ENCODE data around the gene CBX6. TPM values are rescaled to one million over a fixed set of nuclear protein-coding genes. Genes with fewer than 3 reads are reported as not detected.

CBX6 gene
- total RNA-seq, 1 donor from 2014 or later, result 159 TPM

- Histone ChIP-seq H3K9me3 (no peaks in the 10 kb centered on the region), H3K36me3 (peaks cover 3 to 21% of the 10 kb centered on the region in 2 donors), H3K4me3 (no peak overlapping the region), H3K27ac (no peak overlapping the region), H3K27me3 (no peaks in the 10 kb centered on the region), H3K4me1 (no peaks in the 10 kb centered on the region)
- no peak for DNase-seq (ENCODE audit: low spot score in 2 of 2)
- intact Hi-C loops (cut with DNase I), result no loop called here
- TF ChIP-seq CTCF (IDR thresholded peaks at IDR 0.05), result no peak
Measured at GRCh38 chr22:38826801-38827200, 45.2 kb downstream of the CBX6 start.

GRCh38 chr22:38826386-38826785, 45.6 kb downstream of the CBX6 start:
- Histone ChIP-seq H3K4me1 (no peaks in the 10 kb centered on the region), H3K4me3 (no peak overlapping the region), H3K27ac (no peak overlapping the region), H3K36me3 (peaks cover 3 to 21% of the 10 kb centered on the region in 2 donors), H3K9me3 (no peaks in the 10 kb centered on the region), H3K27me3 (no peaks in the 10 kb centered on the region)
- no peak for DNase-seq (ENCODE audit: low spot score in 2 of 2)
- TF ChIP-seq CTCF (IDR thresholded peaks at IDR 0.05), result no peak
- intact Hi-C loops (cut with DNase I), result no loop called here

GRCh38 chr22:38824585-38824984, 47.4 kb downstream of the CBX6 start:
- H3K4me1 ChIP-seq, result no peaks in the 10 kb centered on the region
- H3K27me3 ChIP-seq, result no peaks in the 10 kb centered on the region
- no peak overlapping the region for H3K27ac ChIP-seq
- intact Hi-C loops (cut with DNase I), result no loop called here
- TF ChIP-seq CTCF (IDR thresholded peaks at IDR 0.05), result peak in 2 of 3 experiments; percentile 26 to 27
- no peak for DNase-seq (ENCODE audit: low spot score in 2 of 2)
- no peak overlapping the region for H3K4me3 ChIP-seq
- H3K36me3 ChIP-seq, result peaks cover 3 to 21% of the 10 kb centered on the region in 2 donors
- H3K9me3 ChIP-seq, result no peaks in the 10 kb centered on the region

- Histone ChIP-seq H3K9me3 (no peaks in the 10 kb centered on the region), H3K36me3 (peaks cover 3 to 21% of the 10 kb centered on the region in 2 donors), H3K27me3 (no peaks in the 10 kb centered on the region), H3K27ac (no peak overlapping the region), H3K4me3 (no peak overlapping the region), H3K4me1 (no peaks in the 10 kb centered on the region)
- DNase-seq (ENCODE audit: low spot score in 2 of 2), result no peak
- no peak for TF ChIP-seq CTCF (IDR thresholded peaks at IDR 0.05)
- intact Hi-C loops (cut with DNase I), result no loop called here
Measured at GRCh38 chr22:38823637-38824036, 48.4 kb downstream of the CBX6 start.

- TF ChIP-seq CTCF (IDR thresholded peaks at IDR 0.05), result no peak
- DNase-seq (ENCODE audit: low spot score in 2 of 2), result no peak
- no peaks in the 10 kb centered on the region for H3K27me3 ChIP-seq
- H3K27ac ChIP-seq, result no peak overlapping the region
- no peaks in the 10 kb centered on the region for H3K4me1 ChIP-seq
- H3K9me3 ChIP-seq, result no peaks in the 10 kb centered on the region
- peaks cover 3 to 21% of the 10 kb centered on the region in 2 donors for H3K36me3 ChIP-seq
- H3K4me3 ChIP-seq, result no peak overlapping the region
- intact Hi-C loops (cut with DNase I), result no loop called here
Measured at GRCh38 chr22:38823076-38823475, 48.9 kb downstream of the CBX6 start.

GRCh38 chr22:38820020-38820419, 52.0 kb downstream of the CBX6 start:
- Histone ChIP-seq H3K36me3 (peaks cover 3 to 12% of the 10 kb centered on the region in 2 donors), H3K9me3 (no peaks in the 10 kb centered on the region), H3K27me3 (no peaks in the 10 kb centered on the region), H3K4me3 (no peak overlapping the region), H3K27ac (no peak overlapping the region), H3K4me1 (no peaks in the 10 kb centered on the region)
- intact Hi-C loops (cut with DNase I), result no loop called here
- no peak for DNase-seq (ENCODE audit: low spot score in 2 of 2)
- TF ChIP-seq CTCF (IDR thresholded peaks at IDR 0.05), result no peak
